ENCODE measurements around the gene NDUFA7. TPM values are rescaled to one million over a fixed set of nuclear protein-coding genes. Genes with fewer than 3 reads are reported as not detected.

The NDUFA7 gene
- total and polyA plus RNA-seq, 2 donors (not counting 1 experiment from before 2014, with no cell fraction given), result 20.9 to 33.7 TPM

GRCh38 chr19:8325454-8325853 is 4.3 kb upstream of the NDUFA7 start:
- no peak overlapping the region for H3K27ac ChIP-seq (ENCODE audit: insufficient read depth, low read length)
- DNase-seq (ENCODE audit: low read depth in 2 of 2), result no peak
- no peaks in the 10 kb centered on the region for H4K20me1 ChIP-seq (ENCODE audit: control insufficient read depth, extremely low read depth, insufficient read depth, low read length)
- no peak overlapping the region for H2AFZ ChIP-seq (ENCODE audit: low read length)
- no peak overlapping the region for H3K9ac ChIP-seq (ENCODE audit: insufficient read depth, low read length)
- peaks cover 29% of the 10 kb centered on the region for H3K79me2 ChIP-seq (ENCODE audit: control insufficient read depth, insufficient read depth, low read length)
- peaks cover 9% of the 10 kb centered on the region for H3K4me1 ChIP-seq (ENCODE audit: control insufficient read depth, extremely low read depth, insufficient read depth, low read length)
- H3K4me2 ChIP-seq (ENCODE audit: extremely low read depth, insufficient read depth, low read length), result no peak overlapping the region
- TF ChIP-seq EZH2 (IDR thresholded peaks at IDR 0.05; ENCODE audit: low read length, missing control alignments), result no peak
- TF ChIP-seq, protein P1, sequence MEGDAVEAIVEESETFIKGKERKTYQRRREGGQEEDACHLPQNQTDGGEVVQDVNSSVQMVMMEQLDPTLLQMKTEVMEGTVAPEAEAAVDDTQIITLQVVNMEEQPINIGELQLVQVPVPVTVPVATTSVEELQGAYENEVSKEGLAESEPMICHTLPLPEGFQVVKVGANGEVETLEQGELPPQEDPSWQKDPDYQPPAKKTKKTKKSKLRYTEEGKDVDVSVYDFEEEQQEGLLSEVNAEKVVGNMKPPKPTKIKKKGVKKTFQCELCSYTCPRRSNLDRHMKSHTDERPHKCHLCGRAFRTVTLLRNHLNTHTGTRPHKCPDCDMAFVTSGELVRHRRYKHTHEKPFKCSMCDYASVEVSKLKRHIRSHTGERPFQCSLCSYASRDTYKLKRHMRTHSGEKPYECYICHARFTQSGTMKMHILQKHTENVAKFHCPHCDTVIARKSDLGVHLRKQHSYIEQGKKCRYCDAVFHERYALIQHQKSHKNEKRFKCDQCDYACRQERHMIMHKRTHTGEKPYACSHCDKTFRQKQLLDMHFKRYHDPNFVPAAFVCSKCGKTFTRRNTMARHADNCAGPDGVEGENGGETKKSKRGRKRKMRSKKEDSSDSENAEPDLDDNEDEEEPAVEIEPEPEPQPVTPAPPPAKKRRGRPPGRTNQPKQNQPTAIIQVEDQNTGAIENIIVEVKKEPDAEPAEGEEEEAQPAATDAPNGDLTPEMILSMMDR (conservative IDR thresholded peaks at IDR 0.05 in 1 of 2, IDR thresholded peaks at IDR 0.05 in 1 of 2; ENCODE audit: low read depth in 1 of 2, low read length in 2 of 2), result no peak
- no peak overlapping the region for H3K4me3 ChIP-seq (replicated peaks in 1 of 4; ENCODE audit: control extremely low read depth in 1 of 4, insufficient read depth in 1 of 4, low read depth in 3 of 4, low read length in 4 of 4)
- H3K27me3 ChIP-seq (ENCODE audit: control insufficient read depth, insufficient read depth, low read length), result no peaks in the 10 kb centered on the region
- peaks cover 12% of the 10 kb centered on the region for H3K36me3 ChIP-seq (ENCODE audit: control insufficient read depth, insufficient read depth, low read length)
- no peaks in the 10 kb centered on the region for H3K9me3 ChIP-seq (ENCODE audit: control insufficient read depth, insufficient read depth, low read depth, low read length)

- TF ChIP-seq, protein P1 (conservative IDR thresholded peaks at IDR 0.05 in 1 of 2, IDR thresholded peaks at IDR 0.05 in 1 of 2; ENCODE audit: low read depth in 1 of 2, low read length in 2 of 2), result no peak
- no peak for TF ChIP-seq EZH2 (IDR thresholded peaks at IDR 0.05; ENCODE audit: low read length, missing control alignments)
- Histone ChIP-seq H3K4me1 (ENCODE audit: control insufficient read depth, extremely low read depth, insufficient read depth, low read length) (peaks cover 11% of the 10 kb centered on the region), H3K27me3 (ENCODE audit: control insufficient read depth, insufficient read depth, low read length) (no peaks in the 10 kb centered on the region), H2AFZ (ENCODE audit: low read length) (no peak overlapping the region), H4K20me1 (ENCODE audit: control insufficient read depth, extremely low read depth, insufficient read depth, low read length) (no peaks in the 10 kb centered on the region), H3K9ac (ENCODE audit: insufficient read depth, low read length) (no peak overlapping the region), H3K4me3 (replicated peaks in 1 of 4; ENCODE audit: control extremely low read depth in 1 of 4, insufficient read depth in 1 of 4, low read depth in 3 of 4, low read length in 4 of 4) (no peak overlapping the region), H3K36me3 (ENCODE audit: control insufficient read depth, insufficient read depth, low read length) (peaks cover 12% of the 10 kb centered on the region), H3K79me2 (ENCODE audit: control insufficient read depth, insufficient read depth, low read length) (peaks cover 37% of the 10 kb centered on the region), H3K4me2 (ENCODE audit: extremely low read depth, insufficient read depth, low read length) (no peak overlapping the region), H3K9me3 (ENCODE audit: control insufficient read depth, insufficient read depth, low read depth, low read length) (no peaks in the 10 kb centered on the region), H3K27ac (ENCODE audit: insufficient read depth, low read length) (no peak overlapping the region)
- no peak for DNase-seq (ENCODE audit: low read depth in 2 of 2)
These were observed 3.2 kb upstream of the NDUFA7 start for GRCh38 chr19:8324186-8325050.

DNA sequence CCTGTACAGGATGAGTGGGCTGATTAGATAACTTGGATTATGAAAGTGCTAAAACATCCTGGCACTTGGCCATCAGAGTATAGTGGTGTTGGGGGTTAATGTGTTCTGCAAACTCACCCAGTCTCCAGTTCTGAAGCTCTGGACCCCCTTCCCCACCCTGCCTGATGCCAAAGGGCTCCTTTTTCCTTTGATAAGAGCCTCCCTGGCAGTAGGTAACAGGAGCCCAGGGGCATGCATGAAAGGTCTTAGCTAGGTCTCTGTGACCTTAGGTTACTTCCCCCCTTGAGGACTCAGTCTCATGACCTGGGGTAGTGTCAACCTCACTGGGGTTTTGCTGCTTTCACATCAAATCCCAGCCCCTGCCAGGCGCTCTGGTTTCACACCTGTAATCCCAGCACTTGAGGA is 2.6 kb upstream of the NDUFA7 start:
- H3K36me3 ChIP-seq (ENCODE audit: control insufficient read depth, insufficient read depth, low read length), result peaks cover 12% of the 10 kb centered on the region
- no peaks in the 10 kb centered on the region for H3K9me3 ChIP-seq (ENCODE audit: control insufficient read depth, insufficient read depth, low read depth, low read length)
- DNase-seq (ENCODE audit: low read depth in 2 of 2), result no peak
- peak overlapping the region in 1 of 4 experiments; percentile 17 for H3K4me3 ChIP-seq (replicated peaks in 1 of 4; ENCODE audit: control extremely low read depth in 1 of 4, insufficient read depth in 1 of 4, low read depth in 3 of 4, low read length in 4 of 4)
- no peak overlapping the region for H3K27ac ChIP-seq (ENCODE audit: insufficient read depth, low read length)
- no peak overlapping the region for H3K4me2 ChIP-seq (ENCODE audit: extremely low read depth, insufficient read depth, low read length)
- peaks cover 11% of the 10 kb centered on the region for H3K4me1 ChIP-seq (ENCODE audit: control insufficient read depth, extremely low read depth, insufficient read depth, low read length)
- no peak overlapping the region for H3K9ac ChIP-seq (ENCODE audit: insufficient read depth, low read length)
- H4K20me1 ChIP-seq (ENCODE audit: control insufficient read depth, extremely low read depth, insufficient read depth, low read length), result no peaks in the 10 kb centered on the region
- H2AFZ ChIP-seq (ENCODE audit: low read length), result no peak overlapping the region
- TF ChIP-seq EZH2 (IDR thresholded peaks at IDR 0.05; ENCODE audit: low read length, missing control alignments), result no peak
- TF ChIP-seq, protein P1 (conservative IDR thresholded peaks at IDR 0.05 in 1 of 2, IDR thresholded peaks at IDR 0.05 in 1 of 2; ENCODE audit: low read depth in 1 of 2, low read length in 2 of 2), result no peak
- H3K27me3 ChIP-seq (ENCODE audit: control insufficient read depth, insufficient read depth, low read length), result no peaks in the 10 kb centered on the region
- peaks cover 37% of the 10 kb centered on the region for H3K79me2 ChIP-seq (ENCODE audit: control insufficient read depth, insufficient read depth, low read length)

All from fibroblast of lung (primary cell).